Right lung (tissue), 5 donors: ENCODE results near the gene GOLGA8B. TPM values are rescaled to one million over a fixed set of nuclear protein-coding genes. Genes with fewer than 3 reads are reported as not detected.
"Not testable (repeated sequence)": the region's sequence is repeated elsewhere in the genome, so short reads cannot be mapped to it uniquely, and the experiment has no call there.

ENCODE experiments used
- DNase-seq, 2 donors: peaks; one replicate each; pipeline ENCODE4 v3.0.0-alpha.2; 2013
- polyA plus RNA-seq, 5 donors: library from polyadenylated mRNA; unstranded; fragments of 120-200 nt; gene quantifications; one replicate each; pipeline versions ENCODE4 v1.2.1 to v1.2.3, GENCODE V29; 2013; ENCODE audit warnings: inconsistent platforms in 1 of 5, low replicate concordance in 1 of 5; ENCODE audit not compliant: insufficient read length in 5 of 5, insufficient read depth in 1 of 5

GOLGA8B gene
- polyA plus RNA-seq, 5 donors: 108 to 251 (median 201) TPM

- DNase-seq: no peak
Measured at GRCh38 chr15:34598799-34599585, 15.5 kb upstream of the GOLGA8B start.

DNA sequence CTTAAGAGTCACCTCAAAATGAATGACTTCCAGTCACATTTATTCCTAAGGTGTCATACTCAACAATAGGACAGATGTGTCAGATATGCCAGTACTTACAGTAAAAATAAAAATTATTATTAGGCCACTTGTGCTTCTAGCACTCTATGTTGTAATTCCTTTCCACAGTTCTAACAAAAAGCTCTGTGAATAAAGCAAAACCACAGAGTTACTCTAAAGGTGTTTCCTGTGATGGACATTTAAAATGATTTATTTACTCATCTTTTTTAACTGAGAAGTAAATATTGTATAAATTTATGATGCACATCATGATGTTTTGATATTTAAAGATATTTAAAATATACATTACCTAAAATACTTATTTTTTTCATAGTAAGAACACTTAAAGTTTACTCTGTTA is 13.9 kb upstream of the GOLGA8B start:
- no peak for DNase-seq

GRCh38 chr15:34594361-34594760 is 10.9 kb upstream of the GOLGA8B start:
- no peak for DNase-seq

- no peak for DNase-seq
Measured at GRCh38 chr15:34591306-34591705, 7.9 kb upstream of the GOLGA8B start.

GRCh38 chr15:34588046-34588674 is 4.7 kb upstream of the GOLGA8B start:
- DNase-seq: peak; percentile 41 to 52

DNA sequence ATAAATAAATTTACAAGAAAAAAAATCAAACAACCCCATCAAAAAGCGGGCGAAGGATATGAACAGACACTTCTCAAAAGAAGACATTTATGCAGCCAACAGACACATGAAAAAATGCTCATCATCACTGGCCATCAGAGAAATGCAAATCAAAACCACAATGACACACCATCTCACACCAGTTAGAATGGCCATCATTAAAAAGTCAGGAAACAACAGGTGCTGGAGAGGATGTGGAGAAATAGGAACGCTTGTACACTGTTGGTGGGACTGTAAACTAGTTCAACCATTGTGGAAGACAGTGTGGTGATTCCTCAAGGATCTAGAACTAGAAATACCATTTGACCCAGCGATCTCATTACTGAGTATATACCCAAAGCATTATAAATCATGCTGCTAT is 2.5 kb upstream of the GOLGA8B start:
- DNase-seq: not testable (repeated sequence)

DNA sequence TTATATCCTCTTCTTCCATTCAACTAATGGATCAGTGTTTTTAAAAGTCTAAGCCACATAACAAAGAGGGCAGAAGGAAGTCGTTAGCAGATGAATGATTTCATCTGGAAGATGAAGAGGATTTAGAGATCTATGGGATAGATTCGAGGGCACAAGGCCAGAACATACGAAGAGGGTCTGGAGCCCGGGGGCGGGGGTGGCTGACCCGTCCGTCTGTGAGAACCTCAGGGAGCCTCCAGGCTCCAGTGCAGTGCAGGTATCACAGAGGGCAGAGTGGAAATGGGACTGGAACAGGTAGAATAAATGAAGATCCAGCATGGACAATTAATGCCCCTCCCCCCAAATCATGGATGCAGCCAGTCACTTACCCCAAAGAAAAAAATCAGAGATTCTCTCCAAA is 1.5 kb upstream of the GOLGA8B start:
- no peak for DNase-seq

DNA sequence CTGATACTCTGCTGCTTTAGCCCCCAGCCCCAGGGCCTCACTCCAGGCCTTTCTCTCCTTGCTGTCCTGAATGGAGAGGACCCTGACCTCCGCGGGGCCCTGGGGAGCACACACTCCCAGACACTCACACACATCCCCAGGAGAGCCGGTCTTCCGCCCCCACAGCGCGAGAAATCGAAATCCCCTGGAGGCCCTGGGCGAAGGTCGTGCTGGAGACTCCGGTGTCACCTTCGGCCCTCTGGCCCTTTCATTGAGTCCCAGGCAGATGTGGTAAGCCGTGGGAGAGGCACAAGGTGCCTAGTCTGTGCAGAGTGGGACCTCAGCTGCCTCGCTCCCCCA is 848 bp upstream of the GOLGA8B start:
- no peak for DNase-seq

GRCh38 chr15:34582461-34583371 is 735 bp downstream of the GOLGA8B start:
- no peak for DNase-seq

- not testable (repeated sequence) for DNase-seq
Measured at GRCh38 chr15:34581687-34582460, 1.6 kb downstream of the GOLGA8B start.

GRCh38 chr15:34581043-34581365 is 2.4 kb downstream of the GOLGA8B start:
- no peak for DNase-seq

- not testable (repeated sequence) for DNase-seq
Measured at GRCh38 chr15:34580251-34581042, 3.0 kb downstream of the GOLGA8B start.

DNA sequence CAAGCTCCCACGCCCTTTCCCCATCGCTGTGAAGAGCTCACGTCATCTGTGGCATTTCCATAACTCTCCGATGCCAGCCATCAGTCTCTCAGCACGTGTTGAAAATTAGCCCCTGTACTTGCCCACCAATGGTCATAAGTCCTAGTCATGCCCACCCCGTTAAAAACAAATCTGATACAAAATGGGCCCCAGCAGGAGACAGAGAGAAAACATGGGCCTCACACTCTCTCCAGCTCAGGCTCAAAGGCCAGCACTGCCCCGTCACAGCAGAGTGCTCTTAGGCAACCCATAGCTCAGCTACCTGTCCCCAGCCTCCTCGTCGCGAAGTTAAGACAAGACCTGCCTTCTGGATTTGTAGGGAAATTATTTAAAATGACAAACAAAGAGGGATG is 5.2 kb downstream of the GOLGA8B start:
- DNase-seq: no peak

DNA sequence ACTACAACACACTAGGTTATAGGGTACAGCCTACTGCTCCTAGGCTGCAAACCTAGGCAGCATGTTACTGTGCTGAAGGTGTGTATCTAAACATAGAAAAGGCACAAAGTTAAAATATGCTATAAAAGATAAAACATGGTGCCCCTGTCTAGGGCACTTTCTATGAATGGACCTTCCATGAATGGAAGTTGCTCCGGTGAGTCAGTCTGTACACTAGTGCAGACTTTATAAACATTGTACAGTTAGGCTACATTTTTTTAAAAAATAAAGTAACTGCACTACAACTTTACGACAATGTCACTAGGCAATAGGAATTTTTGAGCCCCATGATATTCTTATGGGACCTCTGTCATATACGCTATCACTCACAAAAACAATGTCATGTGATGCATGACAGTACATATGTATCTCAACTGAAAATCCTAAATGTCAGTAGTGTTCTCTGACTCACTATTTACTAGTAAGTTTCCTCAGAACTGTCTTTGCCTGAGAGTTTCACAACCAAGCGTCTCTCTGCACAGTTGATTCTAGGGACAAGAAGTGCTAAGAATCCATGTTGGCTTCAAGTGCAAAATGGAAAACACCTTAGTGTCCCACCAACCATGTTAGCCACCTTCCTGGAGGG is 5.7 kb downstream of the GOLGA8B start:
- DNase-seq: not testable (repeated sequence)

DNA sequence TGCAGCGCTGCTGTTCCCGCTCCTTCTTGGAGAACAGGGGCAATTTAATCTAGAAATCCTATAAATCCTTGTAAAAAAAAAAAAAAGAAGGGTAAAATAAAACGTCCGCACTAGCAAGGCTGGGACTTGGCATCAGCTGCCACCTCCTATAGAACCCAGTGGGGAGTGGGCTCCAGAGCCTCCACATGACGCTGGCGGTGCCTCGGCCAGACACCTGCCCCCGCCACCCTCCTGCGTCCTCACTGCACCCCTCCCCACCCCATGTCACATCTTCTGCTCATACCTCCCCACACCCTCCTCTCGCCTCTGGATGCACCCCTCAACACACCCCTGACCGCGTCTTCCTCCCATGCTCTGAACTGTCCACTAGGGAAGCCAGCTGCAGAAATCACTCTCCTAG is 8.4 kb downstream of the GOLGA8B start:
- DNase-seq: not testable (repeated sequence)

GRCh38 chr15:34572921-34573320 is 10.5 kb downstream of the GOLGA8B start:
- DNase-seq: not testable (repeated sequence)

GRCh38 chr15:34572019-34572641 is 11.3 kb downstream of the GOLGA8B start:
- DNase-seq: not testable (repeated sequence)

GRCh38 chr15:34569670-34570396 is 13.6 kb downstream of the GOLGA8B start:
- DNase-seq: not testable (repeated sequence)

GRCh38 chr15:34567174-34567573 is 16.3 kb downstream of the GOLGA8B start:
- not testable (repeated sequence) for DNase-seq
